ENCODE data around the gene CNTLN. TPM values are rescaled to one million over a fixed set of nuclear protein-coding genes. Genes with fewer than 3 reads are reported as not detected.

The CNTLN gene
- total RNA-seq, 1 donor from 2014 or later = 4.1 TPM

DNA sequence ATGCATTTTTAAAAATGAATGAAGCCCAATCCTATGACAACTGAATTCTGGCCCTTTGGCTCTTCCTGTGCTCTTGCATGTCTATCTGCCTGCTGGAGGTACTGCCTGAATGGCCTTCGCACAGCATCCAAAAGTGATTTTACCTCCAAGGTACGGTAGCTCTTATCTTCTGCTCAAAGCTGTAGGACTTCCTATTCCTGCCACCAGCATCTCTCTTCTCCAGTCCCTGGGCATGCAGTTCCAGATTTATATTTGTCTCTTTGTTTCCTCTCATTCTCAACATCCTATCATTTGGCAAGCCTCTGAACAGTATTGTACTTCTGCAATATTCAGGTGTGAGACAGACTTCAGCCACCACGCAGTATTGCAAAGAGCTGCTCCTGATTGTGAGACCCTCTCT, 400.3 kb downstream of the CNTLN start:
- no peak for DNase-seq (ENCODE audit: low read depth)
- H3K4me3 ChIP-seq (ENCODE audit: low read depth, low read length) = no peak overlapping the region
- TF ChIP-seq, protein P1, sequence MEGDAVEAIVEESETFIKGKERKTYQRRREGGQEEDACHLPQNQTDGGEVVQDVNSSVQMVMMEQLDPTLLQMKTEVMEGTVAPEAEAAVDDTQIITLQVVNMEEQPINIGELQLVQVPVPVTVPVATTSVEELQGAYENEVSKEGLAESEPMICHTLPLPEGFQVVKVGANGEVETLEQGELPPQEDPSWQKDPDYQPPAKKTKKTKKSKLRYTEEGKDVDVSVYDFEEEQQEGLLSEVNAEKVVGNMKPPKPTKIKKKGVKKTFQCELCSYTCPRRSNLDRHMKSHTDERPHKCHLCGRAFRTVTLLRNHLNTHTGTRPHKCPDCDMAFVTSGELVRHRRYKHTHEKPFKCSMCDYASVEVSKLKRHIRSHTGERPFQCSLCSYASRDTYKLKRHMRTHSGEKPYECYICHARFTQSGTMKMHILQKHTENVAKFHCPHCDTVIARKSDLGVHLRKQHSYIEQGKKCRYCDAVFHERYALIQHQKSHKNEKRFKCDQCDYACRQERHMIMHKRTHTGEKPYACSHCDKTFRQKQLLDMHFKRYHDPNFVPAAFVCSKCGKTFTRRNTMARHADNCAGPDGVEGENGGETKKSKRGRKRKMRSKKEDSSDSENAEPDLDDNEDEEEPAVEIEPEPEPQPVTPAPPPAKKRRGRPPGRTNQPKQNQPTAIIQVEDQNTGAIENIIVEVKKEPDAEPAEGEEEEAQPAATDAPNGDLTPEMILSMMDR (IDR thresholded peaks at IDR 0.05; ENCODE audit: insufficient read depth, low read length, poor library complexity, severe bottlenecking) = no peak
- no peaks in the 10 kb centered on the region for H3K36me3 ChIP-seq (ENCODE audit: control insufficient read depth, insufficient read depth, low read length)
- H3K27me3 ChIP-seq (ENCODE audit: control insufficient read depth, insufficient read depth, low read length) = no peaks in the 10 kb centered on the region

DNA sequence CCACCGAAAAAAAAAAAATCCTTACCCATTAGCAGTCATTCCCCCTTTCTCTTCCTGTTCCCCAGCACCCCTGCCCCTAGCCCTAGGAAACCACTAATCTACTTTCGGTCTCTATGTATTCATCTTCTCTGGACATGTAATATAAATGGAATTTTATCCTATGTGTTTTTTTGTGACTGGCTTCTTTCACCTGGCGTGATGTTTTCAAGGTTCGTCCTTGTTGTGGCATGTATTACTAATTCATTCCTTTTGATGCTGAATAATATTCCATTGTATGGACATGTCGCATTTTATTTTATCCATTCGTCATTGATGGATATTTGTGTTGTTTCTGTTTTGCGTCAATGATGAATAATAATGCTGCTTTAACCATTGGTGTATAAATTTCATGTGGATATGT, 401.2 kb downstream of the CNTLN start:
- no peaks in the 10 kb centered on the region for H3K36me3 ChIP-seq (ENCODE audit: control insufficient read depth, insufficient read depth, low read length)
- TF ChIP-seq, protein P1 (IDR thresholded peaks at IDR 0.05; ENCODE audit: insufficient read depth, low read length, poor library complexity, severe bottlenecking) = no peak
- H3K4me3 ChIP-seq (ENCODE audit: low read depth, low read length) = no peak overlapping the region
- H3K27me3 ChIP-seq (ENCODE audit: control insufficient read depth, insufficient read depth, low read length) = no peaks in the 10 kb centered on the region
- no peak for DNase-seq (ENCODE audit: low read depth)

DNA sequence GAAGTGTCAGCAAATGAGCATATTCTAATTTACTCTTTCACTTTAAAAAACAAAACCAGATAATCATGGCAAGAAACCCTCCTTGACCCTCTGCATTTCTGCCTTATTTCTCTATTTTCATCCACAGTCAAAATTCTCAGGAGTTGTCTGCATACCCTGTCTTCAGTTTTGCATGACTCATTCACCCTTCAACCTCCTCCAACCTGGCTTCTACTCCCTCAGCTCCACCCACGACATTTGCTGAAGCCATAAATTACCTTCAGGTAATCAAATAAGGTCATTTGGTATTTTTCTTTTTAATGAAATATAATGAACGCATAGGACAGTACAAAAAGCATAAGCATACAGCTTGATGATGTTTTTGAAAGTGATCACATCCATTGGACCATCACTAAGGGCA, 416.2 kb downstream of the CNTLN start:
- TF ChIP-seq, protein P1 (IDR thresholded peaks at IDR 0.05; ENCODE audit: insufficient read depth, low read length, poor library complexity, severe bottlenecking) = no peak
- no peaks in the 10 kb centered on the region for H3K36me3 ChIP-seq (ENCODE audit: control insufficient read depth, insufficient read depth, low read length)
- no peaks in the 10 kb centered on the region for H3K27me3 ChIP-seq (ENCODE audit: control insufficient read depth, insufficient read depth, low read length)
- no peak overlapping the region for H3K4me3 ChIP-seq (ENCODE audit: low read depth, low read length)
- DNase-seq (ENCODE audit: low read depth) = no peak
